NOMO-1 treated with DMSO at 0.1 percent for 48 hours (cell line): ENCODE measurements around the gene RPS6KA5.
A peak's percentile ranks its signal among the peaks of the same experiment; 100 is the strongest.
"Not testable (repeated sequence)": the region's sequence is repeated elsewhere in the genome, so short reads cannot be mapped to it uniquely, and the experiment has no call there.

Source experiments
- DNase-seq: peaks from one replicate; lab custom pipeline; 2025; ENCODE audit not compliant: unreplicated experiment; lab: John Stamatoyannopoulos, UW

Gene RPS6KA5

DNA sequence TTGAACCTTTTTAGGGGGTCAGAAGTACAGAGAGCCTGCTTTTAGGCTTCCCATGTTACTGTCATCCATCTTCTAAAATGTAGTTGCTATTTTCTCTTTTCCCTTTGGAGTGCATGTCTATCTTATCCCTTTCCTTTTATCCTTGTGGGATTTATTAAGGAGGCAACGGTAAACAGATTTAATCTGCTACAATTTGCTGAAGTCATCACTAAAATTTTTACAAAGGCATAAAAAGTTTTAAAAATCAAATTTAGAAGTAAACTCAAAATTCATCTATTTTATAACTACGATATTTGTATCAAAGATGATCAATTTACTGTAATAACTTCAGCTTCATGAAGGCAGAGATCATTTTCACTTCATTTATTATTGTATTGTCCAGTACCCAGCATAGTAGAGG is 118.7 kb downstream of the RPS6KA5 start:
- DNase-seq = no peak

DNA sequence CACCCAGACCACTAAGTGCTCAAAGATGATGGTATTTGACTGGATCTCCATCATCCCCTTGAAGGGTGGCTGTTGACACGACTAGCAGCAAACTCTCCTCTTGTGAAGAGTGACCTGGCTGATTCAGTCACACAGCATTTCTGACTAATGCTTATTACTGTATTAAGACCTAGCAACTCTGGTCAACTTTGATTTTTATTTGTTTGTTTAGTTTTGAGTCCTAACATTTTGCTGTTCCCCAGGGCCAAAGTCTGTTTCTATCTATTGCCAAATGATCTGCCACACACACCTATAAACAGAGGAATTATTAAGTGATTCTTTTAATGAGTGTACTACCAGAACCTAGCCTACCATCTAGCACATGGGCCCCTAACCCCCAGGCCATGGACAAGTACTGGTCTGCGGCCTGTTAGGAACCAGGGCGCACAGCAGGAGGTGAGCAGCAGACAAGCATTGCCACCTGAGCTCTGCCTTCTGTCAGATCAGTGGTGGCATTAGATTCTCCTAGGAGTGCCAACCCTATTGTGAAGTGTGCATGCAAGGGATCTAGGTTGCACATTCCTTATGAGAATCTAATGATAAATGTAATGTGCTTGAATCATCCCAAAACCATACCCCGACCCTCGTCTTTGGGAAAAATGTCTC is 120.0 kb downstream of the RPS6KA5 start:
- DNase-seq = no peak

DNA sequence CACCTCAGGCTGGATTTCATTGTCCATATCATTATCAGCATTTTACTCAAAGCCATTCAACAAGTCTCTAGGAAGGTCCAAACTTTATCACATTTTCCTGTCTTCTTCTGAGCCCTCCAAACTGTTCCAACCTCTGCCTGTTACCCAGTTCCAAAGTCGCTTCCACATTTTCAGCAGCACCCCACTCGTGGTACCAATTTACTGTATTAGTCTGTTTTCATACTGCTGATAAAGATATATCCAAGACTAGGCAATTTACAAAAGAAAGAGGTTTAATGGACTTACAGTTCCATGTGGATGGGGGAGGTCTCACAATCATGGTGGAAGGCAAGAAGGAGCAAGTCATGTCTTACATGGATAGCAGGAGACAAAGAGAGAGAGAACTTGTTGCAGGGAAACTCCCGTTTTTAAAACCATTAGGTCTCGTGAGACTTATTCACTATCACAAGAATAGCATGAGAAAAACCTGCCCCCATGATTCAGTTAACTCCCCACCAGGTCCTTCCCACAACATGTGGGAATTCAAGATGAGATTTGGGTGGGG is 121.1 kb downstream of the RPS6KA5 start:
- DNase-seq = not testable (repeated sequence)

DNA sequence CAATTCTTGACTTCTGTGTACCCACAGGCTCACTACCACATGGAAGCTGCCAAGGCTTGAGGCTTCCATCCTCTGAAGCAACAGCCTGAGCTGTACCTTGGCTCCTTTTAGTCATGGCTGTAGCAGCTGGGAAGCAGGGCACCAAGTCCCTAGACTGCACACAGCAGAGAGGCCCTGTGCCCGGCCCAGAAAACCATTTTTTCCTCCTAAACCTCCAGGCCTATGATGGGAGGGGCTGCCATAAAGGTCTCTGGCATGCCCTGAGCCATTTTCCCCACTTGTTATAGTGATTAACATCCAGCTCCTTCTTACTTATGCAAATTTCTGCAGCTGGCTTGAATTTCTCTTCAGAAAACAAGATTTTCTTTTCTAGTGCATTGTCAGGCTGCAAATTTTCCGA is 121.8 kb downstream of the RPS6KA5 start:
- DNase-seq = no peak

DNA sequence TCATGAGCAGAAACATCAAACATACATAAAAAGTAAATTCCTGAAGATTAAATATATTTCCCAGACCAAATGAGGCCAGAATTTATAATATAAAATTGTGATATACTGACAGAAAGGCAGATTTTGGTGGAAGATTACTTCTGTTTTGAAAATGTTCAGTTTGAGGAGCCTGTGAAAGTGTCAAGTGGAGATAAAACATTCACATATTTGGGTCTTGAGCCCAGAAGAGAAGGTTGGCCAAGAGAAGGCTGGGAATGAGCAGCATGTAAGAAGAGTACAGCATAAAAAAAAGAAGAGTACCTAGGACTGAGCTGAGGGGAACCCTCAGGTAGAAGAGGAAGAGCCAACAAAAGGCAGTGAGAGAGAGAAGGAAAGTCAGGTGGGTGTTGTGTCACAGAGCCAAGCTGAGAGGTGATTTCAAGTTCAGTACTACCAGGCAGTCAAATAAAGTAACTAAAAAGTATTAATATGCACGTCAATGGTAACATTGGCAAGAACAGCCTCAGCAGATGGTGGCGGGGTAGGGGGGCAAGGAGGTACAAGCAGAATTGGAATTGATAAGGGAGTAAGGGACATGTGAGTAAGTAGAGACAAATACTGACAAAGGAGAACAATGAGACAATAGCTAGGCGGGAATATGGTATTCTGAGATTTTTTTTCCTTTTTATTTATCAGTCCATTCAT is 123.5 kb downstream of the RPS6KA5 start:
- no peak for DNase-seq

DNA sequence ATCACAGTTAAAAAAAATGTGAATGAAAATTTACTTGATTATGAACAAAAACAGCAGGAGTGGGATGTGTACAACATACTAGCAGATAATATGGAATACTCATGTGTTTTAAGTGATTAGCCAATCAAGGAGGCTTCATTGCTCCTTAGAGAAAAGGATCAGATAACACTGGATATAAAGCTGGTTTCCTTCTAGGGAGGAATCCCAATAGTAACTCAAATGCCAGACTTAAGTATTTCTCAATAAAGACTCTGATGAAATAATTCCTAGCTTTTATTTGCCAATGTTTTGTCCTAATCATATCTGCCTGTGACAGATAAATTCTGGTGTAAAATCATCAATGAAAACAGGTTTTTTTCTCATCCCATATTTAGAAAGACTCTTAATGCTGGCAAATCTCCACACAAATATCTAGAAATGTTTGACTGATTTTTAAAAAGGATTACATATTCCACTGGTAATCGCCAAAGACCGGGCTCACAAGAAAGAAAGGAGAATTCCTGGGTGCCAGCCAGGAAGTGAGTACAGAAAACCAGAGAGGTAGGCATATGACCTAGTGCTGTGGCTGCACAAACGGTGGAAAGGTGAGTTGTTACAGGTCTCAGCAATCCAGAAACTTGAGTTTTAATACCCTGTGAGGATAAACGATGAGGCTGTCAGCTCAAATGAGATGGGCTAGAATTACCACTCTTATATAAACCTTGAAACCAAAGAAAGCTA is 135.7 kb downstream of the RPS6KA5 start:
- DNase-seq = no peak

DNA sequence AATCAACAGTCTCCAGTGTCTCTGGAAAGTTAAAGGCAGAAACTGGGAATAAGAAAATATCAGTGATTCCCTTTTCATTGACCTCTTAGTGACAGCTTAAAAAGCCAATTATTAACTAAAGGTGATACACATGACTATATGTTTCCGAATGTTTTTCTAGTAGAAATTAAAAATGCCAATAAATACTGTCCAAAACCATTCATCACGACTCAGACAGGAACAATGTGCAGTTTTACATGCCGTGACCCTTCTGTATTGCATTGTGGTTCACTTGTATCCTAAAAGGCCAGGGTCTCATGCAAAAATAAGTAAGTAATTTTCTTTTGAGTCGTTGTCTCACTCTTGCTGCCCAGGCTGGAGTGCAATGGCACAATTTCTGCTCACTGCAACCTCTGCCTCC is 138.3 kb downstream of the RPS6KA5 start:
- DNase-seq = no peak

DNA sequence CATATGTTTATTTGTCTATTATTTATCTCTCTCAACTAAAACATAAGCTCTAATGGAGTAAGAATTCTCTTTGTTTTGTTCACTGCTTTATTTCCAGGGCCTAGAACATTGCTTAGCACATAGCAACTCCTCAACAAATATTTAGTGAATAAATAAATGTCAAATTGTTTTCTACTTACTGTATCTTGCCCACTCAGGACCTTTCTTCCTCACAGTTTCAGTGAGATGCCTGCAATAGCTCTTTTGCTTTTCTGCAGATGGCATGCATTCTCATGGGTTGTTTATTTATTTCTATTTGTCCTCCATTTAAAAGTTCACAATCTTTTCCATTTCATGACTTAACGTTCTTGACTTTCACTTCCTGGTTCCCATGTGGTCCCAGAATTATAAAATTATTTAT is 149.3 kb downstream of the RPS6KA5 start:
- peak; percentile 43 for DNase-seq

DNA sequence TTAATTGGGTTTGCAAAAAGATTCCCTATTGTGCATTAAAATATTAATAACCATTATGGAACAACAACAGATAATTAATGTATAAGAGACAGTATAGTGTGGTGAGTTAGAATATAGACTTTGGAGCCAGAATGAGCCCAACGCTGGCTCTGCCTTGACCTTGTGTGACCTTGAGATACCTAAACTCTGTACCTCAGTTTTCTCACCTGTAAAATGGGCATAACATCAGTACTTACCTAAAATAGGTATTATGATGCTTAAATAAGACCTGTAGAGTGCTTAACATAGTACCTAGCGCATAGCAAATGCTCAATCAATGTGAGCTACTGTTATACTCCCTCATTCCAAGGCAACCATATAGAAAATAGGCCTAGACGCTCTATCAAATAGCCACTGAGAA is 153.3 kb downstream of the RPS6KA5 start:
- DNase-seq = no peak

DNA sequence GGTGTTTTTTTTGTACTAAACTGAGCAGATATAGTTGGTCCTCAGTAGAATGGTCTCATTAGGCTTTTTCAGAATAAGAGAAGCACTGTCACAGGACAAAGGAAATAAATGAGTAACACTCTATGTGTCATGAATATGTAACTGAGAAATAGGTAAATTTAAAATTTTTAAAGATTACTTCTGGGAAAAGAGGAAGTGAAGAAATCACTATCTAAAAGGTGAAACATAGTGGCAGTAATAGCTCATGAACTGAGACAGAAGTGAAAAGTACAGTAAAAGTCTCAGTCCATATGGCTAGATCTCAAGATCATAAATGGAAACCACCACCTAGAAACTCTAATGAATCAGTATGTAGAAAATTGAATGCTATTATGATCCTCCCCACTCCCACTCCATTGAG is 154.9 kb downstream of the RPS6KA5 start:
- DNase-seq = peak; percentile 24

DNA sequence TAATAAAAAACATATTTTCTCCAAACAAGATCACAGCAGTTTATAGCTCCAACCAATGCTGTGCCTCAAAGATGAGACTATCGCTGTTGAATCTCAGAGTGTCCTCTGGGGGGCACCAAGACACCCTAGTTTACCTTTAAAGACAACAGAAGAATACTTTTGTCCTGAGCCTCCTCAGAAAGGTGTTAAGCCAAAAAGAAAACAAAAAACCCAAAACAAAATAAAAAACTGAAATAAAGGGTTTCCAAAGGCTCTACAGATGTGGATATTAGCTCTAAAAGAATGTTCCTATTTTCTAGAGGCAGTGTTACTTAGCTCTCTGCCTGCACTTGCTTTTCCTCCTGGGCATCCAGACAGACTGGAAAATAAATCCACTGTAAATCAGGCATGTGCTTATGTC is 157.3 kb downstream of the RPS6KA5 start:
- DNase-seq = peak; percentile 58

DNA sequence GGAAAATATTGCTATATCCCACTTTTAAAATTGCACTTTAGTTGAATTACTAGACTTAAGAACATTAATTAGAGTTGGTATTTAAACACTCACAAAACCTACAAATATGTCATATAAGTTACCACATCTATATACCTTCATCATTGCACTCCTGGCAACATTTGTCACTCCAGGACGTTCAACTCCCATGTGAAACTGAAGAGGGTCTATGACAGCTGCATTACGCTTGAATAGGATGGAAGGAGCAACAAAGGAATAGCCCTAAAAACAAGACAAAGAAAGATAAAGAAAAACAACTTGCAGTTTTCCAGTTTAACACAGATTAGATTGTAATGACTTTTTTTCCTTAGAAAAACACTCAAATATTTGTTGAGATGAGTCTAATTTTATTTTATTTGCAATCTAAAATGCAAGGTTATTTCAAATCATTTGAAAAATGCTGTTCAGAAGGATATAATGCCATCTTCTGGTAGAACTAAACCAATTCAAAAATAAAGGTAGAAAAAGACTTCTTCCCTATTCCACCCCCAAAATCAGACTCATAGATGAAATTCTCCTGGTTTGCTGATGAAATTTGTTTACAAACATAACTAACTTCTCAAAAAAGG is 159.9 kb downstream of the RPS6KA5 start:
- no peak for DNase-seq

DNA sequence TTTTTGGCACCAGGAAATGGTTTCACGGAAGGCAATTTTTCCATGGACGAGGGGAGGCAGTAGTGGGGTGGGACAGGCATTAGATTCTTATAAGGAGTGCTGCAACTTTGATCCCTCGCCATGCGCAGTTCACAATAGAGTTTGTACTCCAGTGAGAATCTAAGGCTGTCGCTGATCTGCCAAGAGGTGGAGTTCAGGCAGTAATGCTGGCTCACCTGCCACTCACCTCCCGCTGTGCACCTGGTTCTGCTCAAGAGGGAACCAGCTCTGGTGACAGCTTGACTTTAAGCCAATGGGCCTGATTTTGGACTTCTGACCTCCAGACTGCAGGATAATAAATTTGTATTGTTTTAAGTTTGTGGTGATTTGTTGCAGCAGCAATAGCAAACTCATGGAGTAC is 163.4 kb downstream of the RPS6KA5 start:
- DNase-seq = no peak

DNA sequence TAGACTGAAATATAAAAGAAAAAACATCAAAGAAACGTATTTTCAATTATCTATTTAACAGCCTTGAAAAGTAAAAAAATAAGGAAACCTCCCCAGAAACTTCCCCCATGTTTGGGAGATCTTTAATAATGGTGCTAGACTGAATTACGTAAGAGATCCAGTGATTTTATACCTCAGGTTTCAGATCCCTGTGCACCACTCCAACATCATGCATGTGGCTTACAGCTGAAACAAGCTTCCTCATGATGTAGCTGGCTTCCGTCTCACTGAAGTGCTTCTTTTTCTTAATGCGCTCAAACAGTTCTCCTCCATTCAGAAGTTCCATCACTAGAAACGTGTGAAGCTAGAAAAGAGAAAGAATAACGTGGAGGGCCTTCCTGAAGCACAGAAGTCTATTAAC is 166.2 kb downstream of the RPS6KA5 start:
- peak; percentile 39 for DNase-seq

DNA sequence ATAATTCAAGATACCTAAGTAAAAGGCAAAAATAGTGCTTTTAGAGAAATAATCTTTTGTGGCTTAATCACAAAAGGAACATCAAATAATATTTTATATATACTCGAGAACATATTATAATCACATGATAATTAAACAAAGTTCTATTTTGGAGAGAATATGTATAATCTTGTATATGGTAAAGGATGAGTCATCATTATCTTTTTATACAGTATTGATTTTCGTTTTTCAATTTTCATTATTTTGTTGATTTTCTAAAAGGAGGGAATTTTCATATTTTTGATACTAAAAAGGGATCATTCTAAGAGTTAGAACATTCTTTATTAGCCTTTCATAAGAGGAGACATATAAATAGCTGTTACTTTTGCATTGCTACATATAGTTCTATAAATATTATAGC is 166.9 kb downstream of the RPS6KA5 start:
- DNase-seq = no peak

DNA sequence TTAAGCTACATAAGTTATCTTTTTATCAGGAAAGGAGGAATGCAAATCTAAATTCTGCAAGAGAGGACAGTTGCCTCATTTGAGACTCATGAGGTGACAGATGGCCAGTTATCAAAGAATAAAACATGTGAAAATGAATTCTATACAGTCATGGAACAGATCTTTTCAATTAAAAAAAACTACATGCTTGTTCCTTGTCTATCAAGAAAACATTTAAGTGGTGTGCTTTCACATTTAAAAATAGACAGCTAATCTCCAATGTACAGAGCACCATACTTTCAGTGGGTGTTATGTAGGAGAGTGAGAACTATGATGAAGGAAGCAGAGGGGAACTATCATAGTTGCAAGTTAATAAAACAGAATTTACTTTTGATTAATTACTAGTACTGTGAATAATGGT is 167.5 kb downstream of the RPS6KA5 start:
- DNase-seq = no peak

DNA sequence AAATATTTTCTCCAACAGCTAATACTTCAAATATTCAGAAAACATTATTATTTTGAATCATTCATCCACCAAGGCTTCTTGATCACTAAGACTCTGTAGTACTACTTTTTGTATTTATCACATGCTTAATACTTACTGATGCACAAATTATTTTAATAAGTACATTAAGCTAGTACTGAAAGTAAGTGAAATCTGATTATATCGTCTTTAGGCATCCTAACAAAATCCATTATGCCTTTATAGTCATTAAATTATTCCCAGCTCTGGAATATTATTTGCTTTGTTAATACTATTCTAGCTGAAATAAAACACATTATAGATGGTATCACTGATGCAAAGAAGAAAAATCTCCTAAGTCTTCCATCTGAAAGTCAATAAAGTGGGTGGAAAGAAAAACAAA is 169.1 kb downstream of the RPS6KA5 start:
- DNase-seq = no peak

DNA sequence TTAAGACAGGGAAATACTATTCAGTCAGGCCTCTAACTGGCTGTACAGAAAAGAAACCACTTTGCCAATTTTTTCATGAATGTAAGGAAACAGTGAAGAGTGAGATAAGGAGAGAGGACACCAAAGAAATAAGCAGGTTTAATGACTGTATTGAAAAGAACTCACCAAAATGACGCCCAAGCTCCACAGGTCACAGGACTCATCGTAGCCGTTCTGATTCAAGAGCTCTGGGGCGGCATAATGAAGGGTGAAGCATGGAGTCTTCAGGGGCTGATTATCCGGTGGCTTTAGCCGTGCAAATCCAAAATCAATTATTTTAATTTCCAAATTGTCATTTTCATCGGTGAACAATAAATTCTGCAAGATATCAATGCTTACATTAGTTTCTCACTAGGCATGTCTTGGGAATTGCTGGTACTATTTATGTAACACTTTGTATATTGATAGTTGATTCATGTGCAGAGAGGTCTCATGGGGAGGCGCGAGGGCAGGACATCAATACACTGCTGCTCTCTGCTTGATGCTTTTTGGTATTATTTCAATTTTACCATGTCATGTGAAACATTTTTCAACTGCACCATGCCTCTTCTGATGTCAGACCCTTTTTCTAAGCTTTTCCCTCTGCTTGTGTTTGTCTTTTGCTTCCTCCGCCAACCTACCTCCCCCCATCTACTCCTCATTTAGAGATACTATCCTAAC is 170.0 kb downstream of the RPS6KA5 start:
- no peak for DNase-seq

DNA sequence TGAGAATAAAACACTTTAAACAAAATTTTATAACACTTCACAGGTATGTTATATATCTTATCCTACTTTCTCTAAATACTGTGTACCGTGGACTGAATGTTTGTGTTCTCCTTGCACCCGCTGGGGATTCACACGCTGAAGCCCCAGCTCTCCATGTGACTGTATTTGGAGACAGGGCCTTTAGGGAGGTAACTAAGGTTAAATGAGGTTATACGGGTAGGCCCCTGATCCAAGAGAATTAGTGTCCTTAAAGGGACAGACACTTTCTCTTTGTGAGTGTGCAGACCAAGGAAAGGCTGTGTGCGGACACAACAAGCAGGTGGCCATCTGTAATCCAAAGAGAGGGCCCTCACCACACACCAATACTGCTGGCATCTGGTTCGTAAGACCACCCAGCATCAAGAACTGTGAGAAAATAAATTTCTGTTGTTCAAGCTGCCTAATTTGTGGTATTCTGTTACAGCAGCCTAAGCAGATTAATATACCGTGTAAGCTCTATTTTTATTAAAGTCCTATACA is 174.1 kb downstream of the RPS6KA5 start:
- DNase-seq = no peak

DNA sequence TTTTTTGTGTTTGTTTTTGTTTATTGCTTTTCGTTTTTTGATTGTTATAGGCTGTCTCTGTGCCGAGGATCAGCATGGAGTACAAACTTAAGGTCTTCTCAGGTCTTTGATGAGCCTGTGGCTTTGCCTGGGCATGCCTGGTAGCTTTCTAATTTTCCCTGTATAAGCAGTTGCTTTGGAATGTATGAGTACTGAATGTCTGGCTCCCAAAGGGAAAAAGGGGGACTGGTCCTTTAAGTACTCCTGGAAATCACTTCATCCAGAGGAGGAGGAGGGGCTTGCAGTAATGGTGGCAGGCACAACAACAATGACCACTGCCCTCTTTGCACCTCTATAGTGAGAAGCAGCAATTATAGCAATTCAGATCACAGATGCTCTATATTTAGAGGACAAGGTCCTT is 176.7 kb downstream of the RPS6KA5 start:
- DNase-seq = no peak

DNA sequence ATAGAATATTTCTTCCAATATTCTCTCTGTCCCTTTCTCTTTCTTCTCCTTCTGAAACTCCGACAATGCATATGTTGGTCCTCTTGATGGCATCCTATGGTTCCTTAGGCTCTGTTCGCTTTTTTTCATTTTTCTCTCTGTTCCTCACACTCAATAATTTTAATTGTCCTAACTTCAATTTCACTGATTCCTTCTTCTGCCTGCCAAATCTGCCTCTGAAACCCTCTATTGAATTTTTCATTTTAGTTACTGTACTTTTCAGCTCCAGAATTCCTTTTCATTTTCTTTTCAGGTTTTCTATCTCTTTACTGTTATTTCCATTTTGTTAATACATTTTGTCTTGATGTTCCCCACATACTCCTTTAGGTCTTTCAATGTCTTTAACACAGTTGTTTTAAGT is 177.2 kb downstream of the RPS6KA5 start:
- DNase-seq = no peak
